ENCODE measurements around the gene SRXN1. TPM values are rescaled to one million over a fixed set of nuclear protein-coding genes. Genes with fewer than 3 reads are reported as not detected.

SRXN1 gene
- total and polyA plus RNA-seq, 9 of the 15 experiments (the other 6 are each of a cell fraction or from before 2014, with no cell fraction given): 6.8 to 36.4 (median 21.6) TPM

GRCh38 chr20:671252-672030, 18.4 kb upstream of the SRXN1 start (continued):
- TF ChIP-seq JUND (IDR thresholded peaks at IDR 0.05; ENCODE audit: borderline replicate concordance, low read depth, low read length) (peak; percentile 57; the same call in 1 of the 2 replicates), JUND (tag; IDR thresholded peaks at IDR 0.05; ENCODE audit: borderline replicate concordance, low read depth, low read length) (no peak; the same call in 2 of the 3 replicates), TAF1 (IDR thresholded peaks at IDR 0.05; ENCODE audit: control insufficient read depth, extremely low read depth, insufficient read depth, low read length, severe bottlenecking) (peak; percentile 38), MEIS2 (IDR thresholded peaks at IDR 0.05; ENCODE audit: partially characterized antibody) (peak; percentile 14), DLX4 (CRISPR knock-in tag; IDR thresholded peaks at IDR 0.05) (no peak), NEUROD1 (IDR thresholded peaks at IDR 0.05; ENCODE audit: borderline replicate concordance, low read depth, low read length, partially characterized antibody) (peak; percentile 71), RCOR1 (IDR thresholded peaks at IDR 0.05; ENCODE audit: borderline replicate concordance in 1 of 2, low read depth in 2 of 2, low read length in 2 of 2) (peak; percentile 38 to 70; a peak in 3 of 4 replicates), RNF2 (IDR thresholded peaks at IDR 0.05) (peak; percentile 81; the same call in 1 of the 2 replicates), FOXJ2 (tag; IDR thresholded peaks at IDR 0.05) (no peak), GABPB1 (CRISPR knock-in tag; IDR thresholded peaks at IDR 0.05) (peak; percentile 62), ETV5 (CRISPR knock-in tag; IDR thresholded peaks at IDR 0.05; ENCODE audit: low read depth) (peak; percentile 95), LCOR (CRISPR knock-in tag; IDR thresholded peaks at IDR 0.05) (peak; percentile 80; the same call in 1 of the 2 replicates), ESRRA (IDR thresholded peaks at IDR 0.05; ENCODE audit: borderline replicate concordance, low read depth) (peak; percentile 52), HDAC2 (IDR thresholded peaks at IDR 0.05) (peak; percentile 69; the same call in 1 of the 2 replicates), NCOA4 (IDR thresholded peaks at IDR 0.05; ENCODE audit: partially characterized antibody) (no peak), TAL1 (IDR thresholded peaks at IDR 0.05) (peak; percentile 74), SMARCA4 (IDR thresholded peaks at IDR 0.05) (peak; percentile 88), JUN (IDR thresholded peaks at IDR 0.05; ENCODE audit: borderline replicate concordance, low read depth, low read length) (0 out of 2 replicates have a peak, but pooled peaks have one; percentile 21), JUN (CRISPR knock-in tag; IDR thresholded peaks at IDR 0.05; ENCODE audit: borderline replicate concordance) (no peak), FOXK1 (CRISPR knock-in tag; IDR thresholded peaks at IDR 0.05; ENCODE audit: borderline replicate concordance) (0 out of 2 replicates have a peak, but pooled peaks have one; percentile 40), GABPA (tag; conservative IDR thresholded peaks at IDR 0.05; ENCODE audit: low read depth) (peak; percentile 58), ETV1 (tag; conservative IDR thresholded peaks at IDR 0.05; ENCODE audit: low read depth) (peak; percentile 88), ZKSCAN1 (IDR thresholded peaks at IDR 0.05; ENCODE audit: low read depth, low read length) (peak; percentile 51; the same call in 1 of the 2 replicates), DACH1 (IDR thresholded peaks at IDR 0.05; ENCODE audit: partially characterized antibody) (peak; percentile 37), RBM25 (IDR thresholded peaks at IDR 0.05; ENCODE audit: low read depth, low read length, severe bottlenecking) (peak; percentile 27)
- TF ChIP-seq, protein P1, sequence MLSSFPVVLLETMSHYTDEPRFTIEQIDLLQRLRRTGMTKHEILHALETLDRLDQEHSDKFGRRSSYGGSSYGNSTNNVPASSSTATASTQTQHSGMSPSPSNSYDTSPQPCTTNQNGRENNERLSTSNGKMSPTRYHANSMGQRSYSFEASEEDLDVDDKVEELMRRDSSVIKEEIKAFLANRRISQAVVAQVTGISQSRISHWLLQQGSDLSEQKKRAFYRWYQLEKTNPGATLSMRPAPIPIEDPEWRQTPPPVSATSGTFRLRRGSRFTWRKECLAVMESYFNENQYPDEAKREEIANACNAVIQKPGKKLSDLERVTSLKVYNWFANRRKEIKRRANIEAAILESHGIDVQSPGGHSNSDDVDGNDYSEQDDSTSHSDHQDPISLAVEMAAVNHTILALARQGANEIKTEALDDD (IDR thresholded peaks at IDR 0.05): peak; percentile 69
- TF ChIP-seq, protein P2, sequence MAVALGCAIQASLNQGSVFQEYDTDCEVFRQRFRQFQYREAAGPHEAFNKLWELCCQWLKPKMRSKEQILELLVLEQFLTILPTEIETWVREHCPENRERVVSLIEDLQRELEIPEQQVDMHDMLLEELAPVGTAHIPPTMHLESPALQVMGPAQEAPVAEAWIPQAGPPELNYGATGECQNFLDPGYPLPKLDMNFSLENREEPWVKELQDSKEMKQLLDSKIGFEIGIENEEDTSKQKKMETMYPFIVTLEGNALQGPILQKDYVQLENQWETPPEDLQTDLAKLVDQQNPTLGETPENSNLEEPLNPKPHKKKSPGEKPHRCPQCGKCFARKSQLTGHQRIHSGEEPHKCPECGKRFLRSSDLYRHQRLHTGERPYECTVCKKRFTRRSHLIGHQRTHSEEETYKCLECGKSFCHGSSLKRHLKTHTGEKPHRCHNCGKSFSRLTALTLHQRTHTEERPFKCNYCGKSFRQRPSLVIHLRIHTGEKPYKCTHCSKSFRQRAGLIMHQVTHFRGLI (CRISPR knock-in tag; IDR thresholded peaks at IDR 0.05): no peak

All from K562 (cell line).